ENCODE measurements around the gene LYSMD2.

DNA sequence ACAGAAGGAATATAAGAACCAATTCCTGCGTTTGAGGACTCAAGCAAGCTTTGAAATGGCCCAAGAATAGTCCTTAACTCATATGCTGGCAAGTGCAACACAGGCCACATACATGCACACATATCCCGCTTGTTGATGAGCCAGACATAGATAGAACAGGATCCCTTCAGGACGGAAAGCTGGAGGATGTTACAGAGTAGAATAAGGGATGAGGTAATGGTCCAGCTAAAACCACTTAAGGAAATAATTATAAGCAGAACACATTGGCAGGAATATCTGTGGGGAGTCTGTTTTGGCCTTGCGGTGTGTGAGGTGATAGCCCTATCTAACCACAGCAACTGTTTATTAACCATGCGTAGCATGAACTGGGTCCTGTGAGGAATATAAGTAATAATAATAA lies 31.2 kb downstream of the LYSMD2 start:
- no peak for TF ChIP-seq GATA2 (IDR thresholded peaks at IDR 0.05; ENCODE audit: low read depth, low read length)
- TF ChIP-seq GATA3 (IDR thresholded peaks at IDR 0.05; ENCODE audit: low read depth, low read length), result no peak

Data from SH-SY5Y (cell line).